Hematopoietic multipotent progenitor cell treated with erythropoietin and hydrocortisone succinate and interleukin-3 and kit ligand, for 6 days (in vitro differentiated cells): Measurements from ENCODE around the gene P4HB.
"Not testable (repeated sequence)": the region's sequence is repeated elsewhere in the genome, so short reads cannot be mapped to it uniquely, and the experiment has no call there.

Source experiments
- DNase-seq: peaks from one replicate; pipeline ENCODE4 v3.0.0-alpha.2; 2015

P4HB gene

GRCh38 chr17:81844887-81845286, 15.4 kb downstream of the P4HB start:
- DNase-seq: no peak

- DNase-seq: no peak
These were observed 15.9 kb downstream of the P4HB start for GRCh38 chr17:81844327-81844851.

GRCh38 chr17:81843713-81844326, 16.5 kb downstream of the P4HB start:
- no peak for DNase-seq

GRCh38 chr17:81842725-81843504, 17.4 kb downstream of the P4HB start:
- no peak for DNase-seq

- DNase-seq: no peak
These were observed 18.0 kb downstream of the P4HB start for GRCh38 chr17:81842378-81842724.

GRCh38 chr17:81841866-81842265, 18.5 kb downstream of the P4HB start:
- no peak for DNase-seq

GRCh38 chr17:81840826-81841778, 19.2 kb downstream of the P4HB start:
- DNase-seq: peak; percentile 25

GRCh38 chr17:81840059-81840458, 20.3 kb downstream of the P4HB start:
- not testable (repeated sequence) for DNase-seq

GRCh38 chr17:81839301-81839700, 21.0 kb downstream of the P4HB start:
- DNase-seq: no peak

- DNase-seq: no peak
These were observed 21.5 kb downstream of the P4HB start for GRCh38 chr17:81838753-81839255.

- peak; percentile 85 for DNase-seq
These were observed 22.7 kb downstream of the P4HB start for GRCh38 chr17:81837641-81838040.

GRCh38 chr17:81834831-81835267, 25.5 kb downstream of the P4HB start, which contains the start of gene PPP1R27:
Gene PPP1R27, minus strand, starts transcription at chr17:81835050. Its CDS starts 97 bp downstream, at chr17:81834953.
- no peak for DNase-seq

GRCh38 chr17:81833921-81834830, 26.2 kb downstream of the P4HB start:
- no peak for DNase-seq

GRCh38 chr17:81833160-81833920, 27.0 kb downstream of the P4HB start, which contains the start of gene MCRIP1:
Gene MCRIP1, minus strand, starts transcription at chr17:81833291. Its CDS starts 8,785 bp downstream, at chr17:81824506.
- DNase-seq: peak; percentile 96

- DNase-seq: peak; percentile 67
These were observed 27.7 kb downstream of the P4HB start for GRCh38 chr17:81832608-81833159.

- DNase-seq: peak; percentile 80
These were observed 28.3 kb downstream of the P4HB start for GRCh38 chr17:81831957-81832607.

GRCh38 chr17:81831563-81831956, 28.8 kb downstream of the P4HB start:
- peak; percentile 81 for DNase-seq

- DNase-seq: no peak
These were observed 30.5 kb downstream of the P4HB start for GRCh38 chr17:81829858-81830257.

GRCh38 chr17:81828656-81829055, 31.7 kb downstream of the P4HB start:
- DNase-seq: no peak
